Measurements from ENCODE around the gene SOD2.
"Not testable (repeated sequence)": the region's sequence is repeated elsewhere in the genome, so short reads cannot be mapped to it uniquely, and the experiment has no call there.

The SOD2 gene

DNA sequence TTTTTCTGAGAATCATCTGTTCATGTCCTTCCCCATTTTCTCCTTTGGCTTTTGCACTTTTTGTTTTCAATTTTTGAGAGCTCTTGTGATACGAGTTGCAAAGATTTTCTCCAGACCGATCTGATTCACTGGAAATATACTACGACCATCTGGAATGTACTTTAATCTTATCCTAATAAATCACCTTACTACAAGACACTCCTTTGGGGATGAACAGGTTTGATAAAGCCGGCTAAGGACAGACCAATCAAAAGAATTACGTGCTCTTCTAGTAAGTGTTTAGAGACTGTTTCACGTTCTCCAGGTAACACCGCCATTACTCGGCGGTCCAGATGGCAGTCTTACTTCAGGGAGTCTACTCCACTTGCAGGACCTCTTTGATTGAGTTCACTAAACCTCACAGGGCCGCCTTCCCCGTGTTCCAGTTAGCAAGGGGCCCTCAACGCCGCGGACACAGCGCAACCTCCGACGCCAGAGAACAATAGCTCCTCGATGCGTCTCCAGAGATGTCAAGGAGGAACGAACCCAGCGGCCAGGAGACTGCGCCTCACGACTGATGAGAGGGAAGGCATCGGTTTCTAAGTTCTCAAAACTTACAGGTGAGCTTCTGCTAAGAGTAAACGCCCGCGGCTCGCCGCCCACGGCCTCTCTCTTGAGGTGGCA lies 33.3 kb upstream of the SOD2 start:
- 0% methylated on average over 28 of the region's 30 CpGs for WGBS (ENCODE audit: insufficient coverage)
- ChIA-PET CTCF (interaction anchor here (0.9 to 5.9 kb wide), 6 partner anchors 8 to 127 kb away, joined by 3 to 41 read pairs (median 7); partner anchors contain the start of gene ACAT2), POLR2A (interaction anchor here (0.6 to 4.9 kb wide), 8 partner anchors 17 to 117 kb away, joined by 3 to 46 read pairs (median 4); partner anchors contain the start of gene SOD2)
- Histone ChIP-seq H3K36me3 (ENCODE audit: control insufficient read depth in 4 of 4, insufficient read depth in 4 of 4, low read length in 3 of 4) (peaks cover 4 to 25% (median 15%) of the 10 kb centered on the region in 4 experiments), H3K4me1 (ENCODE audit: control extremely low read depth in 1 of 4, control insufficient read depth in 4 of 4, insufficient read depth in 4 of 4, low read length in 3 of 4) (peaks cover 20 to 41% (median 25%) of the 10 kb centered on the region in 4 experiments), H3K9me3 (ENCODE audit: control extremely low read depth in 1 of 5, control insufficient read depth in 4 of 5, insufficient read depth in 2 of 5, low read depth in 1 of 5, low read length in 4 of 5) (peaks cover 0 to 7% (median 0%) of the 10 kb centered on the region in 5 experiments), H3K27me3 (replicated peaks in 2 of 5; ENCODE audit: control insufficient read depth in 4 of 5, insufficient read depth in 5 of 5, low read length in 4 of 5) (no peaks in the 10 kb centered on the region), H3K27ac (ENCODE audit: insufficient read depth in 1 of 2, low read depth in 1 of 2, low read length in 2 of 2, poor library complexity in 1 of 2, severe bottlenecking in 2 of 2) (peak overlapping the region; percentile 95 to 96), H3K4me3 (ENCODE audit: control insufficient read depth in 1 of 7, extremely low read depth in 1 of 7, insufficient read depth in 4 of 7, low read depth in 2 of 7, low read length in 6 of 7) (peak overlapping the region; percentile 47 to 93 (median 83))
- no peak for DNase-seq

DNA sequence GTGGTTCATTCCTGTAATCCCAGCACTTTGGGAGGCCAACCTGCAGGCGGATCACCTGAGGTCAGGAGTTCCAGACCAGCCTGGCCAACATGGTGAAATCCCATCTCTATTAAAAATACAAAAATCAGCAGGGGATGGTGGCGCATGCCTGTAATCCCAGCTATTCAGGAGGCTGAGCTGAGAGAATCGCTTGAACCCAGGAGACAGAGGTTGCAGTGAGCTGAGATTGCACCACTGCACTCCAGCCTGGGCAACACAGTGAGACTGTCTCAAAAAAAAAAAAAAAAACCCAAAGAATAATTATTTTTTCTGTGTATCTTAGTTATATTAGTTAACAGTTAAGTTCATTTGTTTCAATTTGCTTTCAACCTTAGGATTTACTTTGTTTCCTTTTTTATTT lies 32.2 kb upstream of the SOD2 start:
- not testable (repeated sequence) for DNase-seq; H3K27ac ChIP-seq (ENCODE audit: insufficient read depth in 1 of 2, low read depth in 1 of 2, low read length in 2 of 2, poor library complexity in 1 of 2, severe bottlenecking in 2 of 2); H3K9me3 ChIP-seq (ENCODE audit: control extremely low read depth in 1 of 5, control insufficient read depth in 4 of 5, insufficient read depth in 2 of 5, low read depth in 1 of 5, low read length in 4 of 5); H3K27me3 ChIP-seq (replicated peaks in 2 of 5; ENCODE audit: control insufficient read depth in 4 of 5, insufficient read depth in 5 of 5, low read length in 4 of 5)
- H3K4me3 ChIP-seq (ENCODE audit: control insufficient read depth in 1 of 7, extremely low read depth in 1 of 7, insufficient read depth in 4 of 7, low read depth in 2 of 7, low read length in 6 of 7): peak overlapping the region in 1 of 7 experiments; percentile 87
- 83% methylated on average over 1 of the region's 3 CpGs for WGBS (ENCODE audit: insufficient coverage)
- CTCF ChIA-PET: interaction anchor here (1.0 to 5.9 kb wide), 3 partner anchors 26 to 128 kb away, joined by 3 to 41 read pairs (median 9); no protein-coding TSS in a partner anchor
- peaks cover 16 to 36% (median 20%) of the 10 kb centered on the region in 4 experiments for H3K4me1 ChIP-seq (ENCODE audit: control extremely low read depth in 1 of 4, control insufficient read depth in 4 of 4, insufficient read depth in 4 of 4, low read length in 3 of 4)
- POLR2A ChIA-PET: interaction anchor here (4.9 kb wide), 1 partner anchor 33 kb away, joined by 46 read pairs; the partner anchor contains the start of gene SOD2
- peaks cover 4 to 22% (median 12%) of the 10 kb centered on the region in 4 experiments for H3K36me3 ChIP-seq (ENCODE audit: control insufficient read depth in 4 of 4, insufficient read depth in 4 of 4, low read length in 3 of 4)

DNA sequence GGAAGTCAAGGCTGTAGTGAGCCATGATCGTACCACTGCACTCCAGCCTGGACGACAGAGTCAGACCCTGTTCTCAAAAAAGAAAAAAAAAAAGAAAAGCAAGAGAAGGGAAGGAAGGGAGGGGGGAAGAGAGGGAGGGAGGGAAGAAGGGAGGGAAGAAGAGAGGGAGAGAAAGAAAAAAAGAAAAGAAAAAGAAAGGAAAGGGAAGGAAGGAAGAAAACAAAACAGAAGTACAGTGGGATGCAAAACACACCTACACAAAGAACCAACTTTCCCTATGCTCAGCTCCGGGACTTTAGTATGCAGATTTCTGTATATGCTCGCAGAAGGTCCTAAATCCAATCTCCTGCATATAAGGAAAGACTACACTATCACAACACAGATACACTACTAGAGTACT lies 31.7 kb upstream of the SOD2 start:
- Histone ChIP-seq H3K36me3 (ENCODE audit: control insufficient read depth in 4 of 4, insufficient read depth in 4 of 4, low read length in 3 of 4) (peaks cover 4 to 22% (median 12%) of the 10 kb centered on the region in 4 experiments), H3K9me3 (ENCODE audit: control extremely low read depth in 1 of 5, control insufficient read depth in 4 of 5, insufficient read depth in 2 of 5, low read depth in 1 of 5, low read length in 4 of 5) (peaks cover 0 to 7% (median 0%) of the 10 kb centered on the region in 5 experiments), H3K4me1 (ENCODE audit: control extremely low read depth in 1 of 4, control insufficient read depth in 4 of 4, insufficient read depth in 4 of 4, low read length in 3 of 4) (peaks cover 14 to 31% (median 16%) of the 10 kb centered on the region in 4 experiments), H3K4me3 (ENCODE audit: control insufficient read depth in 1 of 7, extremely low read depth in 1 of 7, insufficient read depth in 4 of 7, low read depth in 2 of 7, low read length in 6 of 7) (no peak overlapping the region), H3K27me3 (replicated peaks in 2 of 5; ENCODE audit: control insufficient read depth in 4 of 5, insufficient read depth in 5 of 5, low read length in 4 of 5) (no peaks in the 10 kb centered on the region), H3K27ac (ENCODE audit: insufficient read depth in 1 of 2, low read depth in 1 of 2, low read length in 2 of 2, poor library complexity in 1 of 2, severe bottlenecking in 2 of 2) (no peak overlapping the region)
- ChIA-PET POLR2A (interaction anchor here (0.6 to 4.9 kb wide), 2 partner anchors 26 to 33 kb away, joined by 5 to 46 read pairs; partner anchors contain the start of gene SOD2), CTCF (interaction anchor here (1.0 to 2.9 kb wide), 2 partner anchors 26 to 129 kb away, joined by 3 to 9 read pairs; no protein-coding TSS in a partner anchor)
- DNase-seq: no peak
- 95% methylated on average over 2 of the region's 4 CpGs for WGBS (ENCODE audit: insufficient coverage)

DNA sequence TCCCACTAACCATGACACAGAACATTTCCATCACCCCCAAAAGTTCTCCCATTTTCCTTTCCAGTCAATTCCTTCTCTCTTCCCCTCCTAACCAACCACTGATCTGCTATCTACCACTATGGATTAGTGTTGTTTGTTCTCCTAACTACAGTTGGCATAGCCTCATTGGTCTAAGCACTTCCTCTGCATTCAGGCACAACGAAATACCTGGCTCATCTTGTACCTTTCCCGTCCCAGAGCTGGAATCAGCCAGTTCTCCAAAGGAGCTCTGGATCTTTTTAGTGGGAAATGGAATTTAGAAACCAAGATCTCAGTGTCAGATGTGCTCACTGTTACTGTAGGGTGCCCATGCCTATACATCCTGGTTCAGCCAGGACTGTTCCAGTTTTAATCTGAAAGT lies 30.2 kb upstream of the SOD2 start:
- Histone ChIP-seq H3K36me3 (ENCODE audit: control insufficient read depth in 4 of 4, insufficient read depth in 4 of 4, low read length in 3 of 4) (peaks cover 4 to 22% (median 12%) of the 10 kb centered on the region in 4 experiments), H3K27me3 (replicated peaks in 2 of 5; ENCODE audit: control insufficient read depth in 4 of 5, insufficient read depth in 5 of 5, low read length in 4 of 5) (no peaks in the 10 kb centered on the region), H3K9me3 (ENCODE audit: control extremely low read depth in 1 of 5, control insufficient read depth in 4 of 5, insufficient read depth in 2 of 5, low read depth in 1 of 5, low read length in 4 of 5) (peaks cover 0 to 7% (median 0%) of the 10 kb centered on the region in 5 experiments), H3K4me3 (ENCODE audit: control insufficient read depth in 1 of 7, extremely low read depth in 1 of 7, insufficient read depth in 4 of 7, low read depth in 2 of 7, low read length in 6 of 7) (no peak overlapping the region), H3K27ac (ENCODE audit: insufficient read depth in 1 of 2, low read depth in 1 of 2, low read length in 2 of 2, poor library complexity in 1 of 2, severe bottlenecking in 2 of 2) (no peak overlapping the region), H3K4me1 (ENCODE audit: control extremely low read depth in 1 of 4, control insufficient read depth in 4 of 4, insufficient read depth in 4 of 4, low read length in 3 of 4) (peaks cover 6 to 25% (median 8%) of the 10 kb centered on the region in 4 experiments)
- ChIA-PET POLR2A (interaction anchor here (0.6 kb wide), 1 partner anchor 31 kb away, joined by 8 read pairs; no protein-coding TSS in a partner anchor), CTCF (interaction anchor here (1.0 to 3.3 kb wide), 9 partner anchors 10 to 126 kb away, joined by 3 to 12 read pairs (median 3); no protein-coding TSS in a partner anchor)
- 100% methylated on average over 2 of the region's 2 CpGs for WGBS (ENCODE audit: insufficient coverage)
- DNase-seq: no peak

DNA sequence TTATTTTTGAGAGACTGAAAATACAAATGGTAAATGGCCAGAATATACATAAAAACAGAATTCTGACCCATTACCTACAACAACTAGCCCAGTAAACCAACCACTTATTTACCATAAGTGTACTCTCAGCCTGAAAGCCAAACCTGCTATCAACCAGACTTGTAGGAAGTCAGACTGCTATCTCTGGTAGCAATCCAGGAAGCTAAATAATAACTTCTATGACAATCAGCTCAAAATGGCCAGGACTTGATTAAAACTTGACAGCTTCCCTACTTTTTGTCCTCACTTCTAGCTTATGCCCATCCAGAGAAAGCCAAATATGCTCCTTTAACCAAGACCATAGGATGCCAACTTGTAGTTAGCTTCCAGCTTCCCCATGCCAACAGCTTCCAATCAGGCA lies 29.6 kb upstream of the SOD2 start:
- Histone ChIP-seq H3K36me3 (ENCODE audit: control insufficient read depth in 4 of 4, insufficient read depth in 4 of 4, low read length in 3 of 4) (peaks cover 4 to 22% (median 12%) of the 10 kb centered on the region in 4 experiments), H3K9me3 (ENCODE audit: control extremely low read depth in 1 of 5, control insufficient read depth in 4 of 5, insufficient read depth in 2 of 5, low read depth in 1 of 5, low read length in 4 of 5) (peaks cover 0 to 7% (median 0%) of the 10 kb centered on the region in 5 experiments), H3K4me1 (ENCODE audit: control extremely low read depth in 1 of 4, control insufficient read depth in 4 of 4, insufficient read depth in 4 of 4, low read length in 3 of 4) (peaks cover 6 to 25% (median 8%) of the 10 kb centered on the region in 4 experiments), H3K4me3 (ENCODE audit: control insufficient read depth in 1 of 7, extremely low read depth in 1 of 7, insufficient read depth in 4 of 7, low read depth in 2 of 7, low read length in 6 of 7) (no peak overlapping the region), H3K27me3 (replicated peaks in 2 of 5; ENCODE audit: control insufficient read depth in 4 of 5, insufficient read depth in 5 of 5, low read length in 4 of 5) (no peaks in the 10 kb centered on the region), H3K27ac (ENCODE audit: insufficient read depth in 1 of 2, low read depth in 1 of 2, low read length in 2 of 2, poor library complexity in 1 of 2, severe bottlenecking in 2 of 2) (no peak overlapping the region)
- DNase-seq: no peak
- ChIA-PET CTCF (interaction anchor here (0.9 to 3.3 kb wide), 9 partner anchors 9 to 66 kb away, joined by 3 to 12 read pairs (median 3); no protein-coding TSS in a partner anchor), POLR2A (interaction anchor here (0.6 kb wide), 1 partner anchor 31 kb away, joined by 8 read pairs; no protein-coding TSS in a partner anchor)

DNA sequence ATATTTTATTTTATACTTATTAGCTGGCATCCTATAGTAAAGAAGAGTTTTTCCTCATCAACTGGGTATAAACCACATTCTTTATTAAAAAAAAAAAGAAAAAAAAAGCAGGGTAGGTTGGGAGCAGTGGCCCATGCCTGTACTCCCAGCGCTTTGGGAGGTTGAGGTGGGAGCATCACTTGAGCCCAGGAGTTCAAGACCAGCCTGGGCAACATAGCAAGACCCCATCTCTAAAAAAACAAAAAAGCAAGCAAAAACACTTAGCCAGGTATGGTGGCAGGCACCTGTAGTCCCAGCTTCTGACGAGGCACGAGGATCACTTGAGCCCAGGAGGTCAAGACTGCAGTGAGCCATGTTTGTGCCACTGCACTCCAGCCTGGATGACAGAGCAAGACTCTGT lies 28.9 kb upstream of the SOD2 start:
- WGBS (ENCODE audit: insufficient coverage): 94% methylated on average over 2 of the region's 3 CpGs
- H3K27ac ChIP-seq (ENCODE audit: insufficient read depth in 1 of 2, low read depth in 1 of 2, low read length in 2 of 2, poor library complexity in 1 of 2, severe bottlenecking in 2 of 2); POLR2A ChIA-PET; DNase-seq; H3K27me3 ChIP-seq (replicated peaks in 2 of 5; ENCODE audit: control insufficient read depth in 4 of 5, insufficient read depth in 5 of 5, low read length in 4 of 5); H3K9me3 ChIP-seq (ENCODE audit: control extremely low read depth in 1 of 5, control insufficient read depth in 4 of 5, insufficient read depth in 2 of 5, low read depth in 1 of 5, low read length in 4 of 5); H3K4me3 ChIP-seq (ENCODE audit: control insufficient read depth in 1 of 7, extremely low read depth in 1 of 7, insufficient read depth in 4 of 7, low read depth in 2 of 7, low read length in 6 of 7): not testable (repeated sequence)
- H3K36me3 ChIP-seq (ENCODE audit: control insufficient read depth in 4 of 4, insufficient read depth in 4 of 4, low read length in 3 of 4): peaks cover 4 to 22% (median 12%) of the 10 kb centered on the region in 4 experiments
- CTCF ChIA-PET: interaction anchor here (0.7 to 3.3 kb wide), 5 partner anchors 9 to 31 kb away, joined by 3 to 12 read pairs (median 3); no protein-coding TSS in a partner anchor
- H3K4me1 ChIP-seq (ENCODE audit: control extremely low read depth in 1 of 4, control insufficient read depth in 4 of 4, insufficient read depth in 4 of 4, low read length in 3 of 4): peaks cover 6 to 25% (median 8%) of the 10 kb centered on the region in 4 experiments

Data from common myeloid progenitor, CD34-positive (primary cell).